Measurements from ENCODE around the gene BEAN1. TPM values are rescaled to one million over a fixed set of nuclear protein-coding genes. Genes with fewer than 3 reads are reported as not detected.

Gene BEAN1
- total RNA-seq, 1 donor from 2014 or later, result not detected

GRCh38 chr16:66502020-66502913 is 75.2 kb downstream of the BEAN1 start:
- Histone ChIP-seq H3K4me3 (peak overlapping the region; percentile 21 to 39), H3K27ac (peak overlapping the region; percentile 76 to 78), H3K27me3 (no peaks in the 10 kb centered on the region), H3K9me3 (no peaks in the 10 kb centered on the region), H3K36me3 (no peaks in the 10 kb centered on the region), H3K4me1 (peaks cover 7 to 23% of the 10 kb centered on the region in 2 donors)
- DNase-seq (ENCODE audit: low spot score in 2 of 2), result peak in 1 of 2 donors; percentile 89
- no peak for TF ChIP-seq CTCF (IDR thresholded peaks at IDR 0.05)
- intact Hi-C loops (cut with DNase I), result loop anchor here (2.0 kb wide), 1 partner anchor 15 kb away; no protein-coding TSS in a partner anchor

- DNase-seq (ENCODE audit: low spot score in 2 of 2), result peak in 1 of 2 donors; percentile 73
- Histone ChIP-seq H3K9me3 (no peaks in the 10 kb centered on the region), H3K27me3 (no peaks in the 10 kb centered on the region), H3K36me3 (no peaks in the 10 kb centered on the region), H3K4me1 (peaks cover 7 to 25% of the 10 kb centered on the region in 2 donors), H3K27ac (peak overlapping the region; percentile 76 to 78), H3K4me3 (peak overlapping the region; percentile 21 to 39)
- TF ChIP-seq CTCF (IDR thresholded peaks at IDR 0.05), result no peak
- intact Hi-C loops (cut with DNase I), result loop anchor here (2.0 kb wide), 1 partner anchor 14 kb away; no protein-coding TSS in a partner anchor
These were observed 75.9 kb downstream of the BEAN1 start for GRCh38 chr16:66503030-66503429.

- H3K27ac ChIP-seq, result peak overlapping the region; percentile 76 to 78
- no peak for DNase-seq (ENCODE audit: low spot score in 2 of 2)
- no peak for TF ChIP-seq CTCF (IDR thresholded peaks at IDR 0.05)
These were observed 76.5 kb downstream of the BEAN1 start for GRCh38 chr16:66503612-66504011.

GRCh38 chr16:66507731-66508239 is 80.7 kb downstream of the BEAN1 start:
- TF ChIP-seq CTCF (IDR thresholded peaks at IDR 0.05), result no peak
- no peaks in the 10 kb centered on the region for H3K9me3 ChIP-seq
- DNase-seq (ENCODE audit: low spot score in 2 of 2), result peak in 1 of 2 donors; percentile 45
- H3K4me1 ChIP-seq, result peaks cover 26 to 60% of the 10 kb centered on the region in 2 donors
- intact Hi-C loops (cut with DNase I), result no loop called here
- no peaks in the 10 kb centered on the region for H3K27me3 ChIP-seq
- peak overlapping the region; percentile 11 to 99 for H3K27ac ChIP-seq
- no peak overlapping the region for H3K4me3 ChIP-seq
- H3K36me3 ChIP-seq, result no peaks in the 10 kb centered on the region

More at GRCh38 chr16:66503612-66504011, 76.5 kb downstream of the BEAN1 start:
- Histone ChIP-seq H3K27me3 (no peaks in the 10 kb centered on the region), H3K36me3 (no peaks in the 10 kb centered on the region), H3K4me3 (peak overlapping the region in 1 of 2 donors; percentile 39), H3K4me1 (peaks cover 7 to 31% of the 10 kb centered on the region in 2 donors), H3K9me3 (no peaks in the 10 kb centered on the region)
- intact Hi-C loops (cut with DNase I), result loop anchor here (2.0 kb wide), 1 partner anchor 13 kb away; no protein-coding TSS in a partner anchor

GRCh38 chr16:66508248-66508913 is 81.3 kb downstream of the BEAN1 start:
- intact Hi-C loops (cut with DNase I), result no loop called here
- H3K27ac ChIP-seq, result peak overlapping the region; percentile 11 to 99
- TF ChIP-seq CTCF (IDR thresholded peaks at IDR 0.05), result no peak
- H3K4me3 ChIP-seq, result no peak overlapping the region
- H3K4me1 ChIP-seq, result peaks cover 23 to 60% of the 10 kb centered on the region in 2 donors
- no peaks in the 10 kb centered on the region for H3K27me3 ChIP-seq
- no peaks in the 10 kb centered on the region for H3K36me3 ChIP-seq
- DNase-seq (ENCODE audit: low spot score in 2 of 2), result peak in 1 of 2 donors; percentile 70
- H3K9me3 ChIP-seq, result no peaks in the 10 kb centered on the region

All from ascending aorta (tissue), 2 donors.